Karpas-422 (cell line): ENCODE results near the gene BEND7. TPM values are rescaled to one million over a fixed set of nuclear protein-coding genes. Genes with fewer than 3 reads are reported as not detected.
"Not testable (repeated sequence)": the region's sequence is repeated elsewhere in the genome, so short reads cannot be mapped to it uniquely, and the experiment has no call there.

Experiments used
- DNase-seq: peaks from one replicate; pipeline ENCODE4 v3.0.0-alpha.2; 2015
- H2AFZ ChIP-seq: fragments of 200-600 bp; sonication (generic); 2 replicates; pipeline ENCODE4 v1.6.1; 2014; ENCODE audit warnings: antibody characterized with exemption, low read length, mixed read lengths
- H3K27ac ChIP-seq: fragments of 200-600 bp; sonication (generic); 2 replicates; pipeline ENCODE4 v1.5.1; 2014; ENCODE audit warnings: mild to moderate bottlenecking, low read length, moderate library complexity
- H3K27me3 ChIP-seq: fragments of 200-600 bp; sonication (generic); 2 replicates; pipeline ENCODE4 v1.6.1; 2014; ENCODE audit warnings: low read length, mixed read lengths
- H3K36me3 ChIP-seq: fragments of 200-600 bp; sonication (generic); 2 replicates; pipeline ENCODE4 v1.6.1; 2014; ENCODE audit warnings: low read length, mixed read lengths; ENCODE audit not compliant: insufficient read depth
- H3K4me1 ChIP-seq: fragments of 200-600 bp; sonication (generic); 2 replicates; pipeline ENCODE4 v1.6.1; 2014; ENCODE audit warnings: mild to moderate bottlenecking, low read length, mixed read lengths
- H3K4me2 ChIP-seq: fragments of 200-600 bp; sonication (generic); 2 replicates; pipeline ENCODE4 v1.6.1; 2014; ENCODE audit warnings: low read length, low read depth, mild to moderate bottlenecking; ENCODE audit not compliant: poor library complexity, severe bottlenecking
- H3K4me3 ChIP-seq: fragments of 200-600 bp; sonication (generic); 2 replicates; pipeline ENCODE4 v1.5.1; 2014; ENCODE audit warnings: mild to moderate bottlenecking, antibody characterized with exemption, low read length, mixed read lengths
- H3K79me2 ChIP-seq: fragments of 200-600 bp; sonication (generic); 2 replicates; pipeline ENCODE4 v1.6.1; 2014; ENCODE audit warnings: mild to moderate bottlenecking, low read length, mixed read lengths
- H3K9ac ChIP-seq: fragments of 200-600 bp; sonication (generic); 2 replicates; pipeline ENCODE4 v1.6.0; 2014; ENCODE audit warnings: low read length
- H3K9me2 ChIP-seq: fragments of 200-600 bp; sonication (generic), shearing (Covaris generic); replicated peaks from 2 replicates; pipeline ENCODE4 v1.6.0; 2014; ENCODE audit warnings: mild to moderate bottlenecking, low read length, moderate library complexity; ENCODE audit not compliant: insufficient read depth
- H3K9me3 ChIP-seq: fragments of 300-700, 200-600 bp; sonication (generic); 2 replicates; pipeline ENCODE4 v1.6.1; 2014; ENCODE audit warnings: low read length, mixed read lengths
- H4K20me1 ChIP-seq: fragments of 200-600 bp; sonication (generic); 2 replicates; pipeline ENCODE4 v1.6.1; 2014; ENCODE audit warnings: mild to moderate bottlenecking, antibody characterized with exemption, low read length, low read depth; ENCODE audit not compliant: insufficient read depth
- total RNA-seq: library from RNA; depleted of rRNA; stranded (reverse); fragments of >200 nt; shearing (Covaris generic); gene quantifications from 2 replicates; pipeline ENCODE4 v1.2.3, GENCODE V29; 2014; ENCODE audit warnings: low replicate concordance

The BEND7 gene
- total RNA-seq, 1 experiment from 2014 or later: not detected

GRCh38 chr10:13403426-13403825, 125.4 kb downstream of the BEND7 start:
- not testable (repeated sequence) for H4K20me1 ChIP-seq, H2AFZ ChIP-seq, H3K27ac ChIP-seq, H3K9ac ChIP-seq, H3K9me2 ChIP-seq, H3K4me3 ChIP-seq, H3K27me3 ChIP-seq, H3K4me1 ChIP-seq, H3K4me2 ChIP-seq, H3K79me2 ChIP-seq, H3K9me3 ChIP-seq, DNase-seq, H3K36me3 ChIP-seq

DNA sequence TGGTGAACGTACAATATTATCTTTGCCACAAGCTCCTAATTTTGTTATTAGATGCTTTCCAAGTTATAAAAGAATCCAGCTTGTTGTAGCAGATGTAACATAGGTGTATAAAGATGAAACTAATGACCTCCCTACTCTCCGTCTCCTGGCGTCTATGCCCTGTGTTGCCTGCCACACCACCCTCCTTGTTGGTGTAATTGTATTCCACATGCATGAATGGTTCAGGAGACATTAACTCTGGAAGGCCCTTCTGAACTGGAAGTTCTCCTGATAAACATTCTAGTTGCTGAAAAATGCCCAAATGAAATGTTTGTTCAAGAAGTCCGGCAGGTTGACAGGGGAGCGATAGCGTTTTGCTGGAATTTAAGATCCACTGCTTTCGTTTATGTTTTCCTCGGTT, 126.8 kb downstream of the BEND7 start:
- Histone ChIP-seq H3K27me3 (no peaks in the 10 kb centered on the region), H3K27ac (no peak overlapping the region), H3K9me2 (no peaks in the 10 kb centered on the region), H3K4me2 (no peak overlapping the region), H2AFZ (no peak overlapping the region), H3K36me3 (no peaks in the 10 kb centered on the region), H3K79me2 (no peaks in the 10 kb centered on the region), H3K4me1 (no peaks in the 10 kb centered on the region), H3K9me3 (no peaks in the 10 kb centered on the region), H4K20me1 (no peaks in the 10 kb centered on the region), H3K9ac (no peak overlapping the region), H3K4me3 (no peak overlapping the region)
- DNase-seq: no peak

DNA sequence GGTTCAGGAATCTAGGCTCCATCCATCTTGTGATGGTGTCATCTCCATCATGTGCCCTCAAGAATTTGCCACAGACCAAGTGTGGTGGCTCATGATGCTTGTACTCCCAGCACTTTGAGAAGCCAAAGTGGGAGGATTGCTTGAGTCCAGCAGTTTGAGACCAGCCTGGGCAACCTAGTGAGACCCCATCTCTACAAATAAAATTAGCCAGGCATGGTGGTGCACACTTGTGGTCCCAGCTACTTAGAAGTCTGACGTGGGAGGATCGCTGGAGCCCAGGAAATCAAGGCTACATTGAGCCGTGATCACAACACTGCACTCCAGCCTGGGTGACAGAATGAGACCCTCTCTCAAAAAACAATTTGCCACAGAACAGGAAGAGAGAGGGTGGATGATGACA, 127.7 kb downstream of the BEND7 start:
- Histone ChIP-seq H3K9me3 (no peaks in the 10 kb centered on the region), H2AFZ (no peak overlapping the region), H4K20me1 (no peaks in the 10 kb centered on the region), H3K4me3 (no peak overlapping the region), H3K4me1 (no peaks in the 10 kb centered on the region), H3K9ac (no peak overlapping the region), H3K4me2 (no peak overlapping the region), H3K27ac (no peak overlapping the region), H3K36me3 (no peaks in the 10 kb centered on the region), H3K79me2 (no peaks in the 10 kb centered on the region), H3K27me3 (no peaks in the 10 kb centered on the region), H3K9me2 (no peaks in the 10 kb centered on the region)
- DNase-seq: no peak

DNA sequence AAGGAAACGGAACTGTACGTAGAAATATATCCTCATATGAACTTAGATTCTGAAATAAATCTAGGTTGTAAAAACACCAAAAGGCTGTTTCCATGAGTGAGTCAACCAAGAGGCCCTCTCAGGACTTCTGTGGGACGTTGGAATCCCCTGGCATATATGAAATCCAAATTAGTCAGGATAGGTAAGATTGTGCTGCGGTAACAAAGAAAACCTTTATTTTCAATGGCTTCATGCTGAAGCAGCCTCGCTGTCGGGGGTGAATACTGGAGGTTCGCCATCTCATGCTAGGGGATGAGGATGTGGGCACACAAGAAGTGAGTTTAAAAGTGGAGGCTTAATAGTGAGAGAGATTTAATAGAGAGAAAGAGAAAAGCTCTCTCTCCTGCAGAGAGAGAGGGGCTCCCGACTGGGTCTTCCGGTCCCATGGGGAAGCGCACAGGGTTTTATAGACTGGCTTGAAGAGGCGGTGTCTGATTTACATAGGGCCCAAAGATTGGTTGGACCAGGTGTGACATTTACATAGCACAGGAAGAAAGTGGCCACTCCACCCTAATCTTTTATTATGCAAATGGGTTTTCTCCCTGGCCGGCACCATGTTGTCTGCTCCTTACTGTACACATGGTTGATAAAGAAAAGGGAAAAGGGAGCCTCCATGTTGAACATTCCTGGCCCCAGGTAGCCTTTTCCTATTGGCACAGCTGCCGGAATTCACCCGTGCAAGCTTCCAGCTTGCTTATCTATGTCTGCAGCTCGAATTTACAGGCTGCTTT, 128.4 kb downstream of the BEND7 start:
- H3K27me3 ChIP-seq: no peaks in the 10 kb centered on the region
- no peak overlapping the region for H3K4me3 ChIP-seq
- no peaks in the 10 kb centered on the region for H3K79me2 ChIP-seq
- no peaks in the 10 kb centered on the region for H3K4me1 ChIP-seq
- H3K27ac ChIP-seq: no peak overlapping the region
- H2AFZ ChIP-seq: no peak overlapping the region
- no peaks in the 10 kb centered on the region for H3K36me3 ChIP-seq
- H3K9me3 ChIP-seq: no peaks in the 10 kb centered on the region
- no peaks in the 10 kb centered on the region for H3K9me2 ChIP-seq
- no peak overlapping the region for H3K4me2 ChIP-seq
- DNase-seq: no peak
- no peak overlapping the region for H3K9ac ChIP-seq
- H4K20me1 ChIP-seq: no peaks in the 10 kb centered on the region

- no peak overlapping the region for H3K4me2 ChIP-seq
Observed at GRCh38 chr10:13399752-13400151, 129.1 kb downstream of the BEND7 start.

DNA sequence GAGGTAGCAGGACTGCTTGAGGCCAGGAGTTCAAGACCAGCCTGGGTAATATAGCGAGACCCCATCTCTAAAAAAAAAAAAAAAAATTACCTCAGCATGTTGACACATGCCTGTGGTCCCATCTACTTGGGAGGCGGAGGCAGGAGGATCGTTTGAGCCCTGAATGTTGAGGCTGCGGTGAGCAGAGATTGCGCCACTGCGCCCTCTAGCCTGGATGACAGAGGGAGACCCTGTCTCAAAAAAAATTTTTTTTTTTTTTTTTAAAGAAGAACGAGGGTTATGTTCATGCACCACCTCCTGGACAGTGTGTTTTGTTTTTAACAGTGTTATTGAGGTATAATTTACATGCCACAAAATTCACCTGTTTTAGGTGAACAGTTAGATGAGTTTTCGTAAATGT, 129.6 kb downstream of the BEND7 start:
- peak; percentile 64 for DNase-seq
- H3K9ac ChIP-seq: no peak overlapping the region
- no peaks in the 10 kb centered on the region for H3K9me3 ChIP-seq
- no peak overlapping the region for H2AFZ ChIP-seq
- H3K4me3 ChIP-seq: no peak overlapping the region
- no peak overlapping the region for H3K27ac ChIP-seq
- no peak overlapping the region for H3K4me2 ChIP-seq
- no peaks in the 10 kb centered on the region for H3K9me2 ChIP-seq
- no peaks in the 10 kb centered on the region for H3K27me3 ChIP-seq
- H3K4me1 ChIP-seq: no peaks in the 10 kb centered on the region
- H3K36me3 ChIP-seq: no peaks in the 10 kb centered on the region
- H4K20me1 ChIP-seq: no peaks in the 10 kb centered on the region
- H3K79me2 ChIP-seq: no peaks in the 10 kb centered on the region

More at GRCh38 chr10:13399752-13400151, 129.1 kb downstream of the BEND7 start:
- DNase-seq: no peak
- Histone ChIP-seq H2AFZ (no peak overlapping the region), H3K27ac (no peak overlapping the region), H4K20me1 (no peaks in the 10 kb centered on the region), H3K9ac (no peak overlapping the region), H3K79me2 (no peaks in the 10 kb centered on the region), H3K9me3 (no peaks in the 10 kb centered on the region), H3K36me3 (no peaks in the 10 kb centered on the region), H3K27me3 (no peaks in the 10 kb centered on the region), H3K4me3 (no peak overlapping the region), H3K9me2 (no peaks in the 10 kb centered on the region), H3K4me1 (no peaks in the 10 kb centered on the region)

GRCh38 chr10:13397052-13397451, 131.8 kb downstream of the BEND7 start:
- no peak overlapping the region for H2AFZ ChIP-seq
- H4K20me1 ChIP-seq: no peaks in the 10 kb centered on the region
- no peak overlapping the region for H3K9ac ChIP-seq
- no peaks in the 10 kb centered on the region for H3K4me1 ChIP-seq
- H3K79me2 ChIP-seq: no peaks in the 10 kb centered on the region
- no peaks in the 10 kb centered on the region for H3K36me3 ChIP-seq
- H3K27me3 ChIP-seq: no peaks in the 10 kb centered on the region
- H3K9me2 ChIP-seq: no peaks in the 10 kb centered on the region
- no peak for DNase-seq
- H3K4me2 ChIP-seq: no peak overlapping the region
- H3K4me3 ChIP-seq: no peak overlapping the region
- H3K9me3 ChIP-seq: no peaks in the 10 kb centered on the region
- H3K27ac ChIP-seq: no peak overlapping the region

- no peaks in the 10 kb centered on the region for H3K79me2 ChIP-seq
- no peak overlapping the region for H3K4me2 ChIP-seq
- H3K9me2 ChIP-seq: no peaks in the 10 kb centered on the region
- H3K9me3 ChIP-seq: no peaks in the 10 kb centered on the region
- H3K36me3 ChIP-seq: no peaks in the 10 kb centered on the region
- no peaks in the 10 kb centered on the region for H3K27me3 ChIP-seq
- no peak overlapping the region for H2AFZ ChIP-seq
- no peak for DNase-seq
- H3K4me1 ChIP-seq: no peaks in the 10 kb centered on the region
- no peak overlapping the region for H3K4me3 ChIP-seq
- H3K27ac ChIP-seq: no peak overlapping the region
- no peak overlapping the region for H3K9ac ChIP-seq
- H4K20me1 ChIP-seq: no peaks in the 10 kb centered on the region
Observed at GRCh38 chr10:13396369-13396768, 132.4 kb downstream of the BEND7 start.
